NCI-H2171 treated with DMSO at 0.1 percent for 48 hours (cell line): Measurements from ENCODE around the gene PLEKHG5.
"Not testable (repeated sequence)": the region's sequence is repeated elsewhere in the genome, so short reads cannot be mapped to it uniquely, and the experiment has no call there.

Source experiments
- DNase-seq: peaks from one replicate; lab custom pipeline; 2025; lab: John Stamatoyannopoulos, UW

Gene PLEKHG5

GRCh38 chr1:6446665-6447015, 44.8 kb downstream of the PLEKHG5 start:
- no peak for DNase-seq

- DNase-seq, result not testable (repeated sequence)
Observed at GRCh38 chr1:6445929-6446328, 45.5 kb downstream of the PLEKHG5 start.

DNA sequence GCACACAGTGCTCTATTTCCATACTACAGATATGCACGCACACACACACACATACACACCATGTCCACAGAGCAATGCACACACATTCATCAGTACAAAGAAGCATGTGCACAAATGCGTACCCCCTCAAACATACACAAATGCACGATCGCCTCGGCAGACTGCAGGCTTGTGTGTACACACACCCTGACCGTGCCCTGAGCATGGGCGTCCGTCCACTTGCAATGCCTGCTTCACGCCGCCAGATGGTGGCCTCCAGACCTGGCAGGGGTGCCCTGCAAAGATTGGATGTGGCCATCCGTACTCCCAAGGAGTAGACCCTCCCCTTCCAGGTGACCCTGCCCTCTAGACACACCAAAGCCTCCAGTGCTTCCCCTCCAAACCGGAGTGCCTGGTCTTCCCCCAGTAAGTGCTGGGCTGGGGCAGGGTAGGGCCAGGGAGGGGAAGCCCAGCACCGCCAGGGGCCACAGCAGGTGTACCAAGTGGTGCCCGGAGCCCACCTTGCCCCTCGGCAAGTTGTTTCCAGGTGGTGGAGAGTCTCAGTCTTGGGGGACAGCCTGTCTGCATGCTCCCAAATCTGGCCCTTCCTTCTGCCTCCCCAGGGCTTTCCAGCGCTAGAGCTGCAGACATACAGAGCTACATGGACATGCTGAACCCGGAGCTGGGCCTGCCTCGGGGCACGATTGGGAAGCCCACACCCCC, 46.3 kb downstream of the PLEKHG5 start:
- no peak for DNase-seq

DNA sequence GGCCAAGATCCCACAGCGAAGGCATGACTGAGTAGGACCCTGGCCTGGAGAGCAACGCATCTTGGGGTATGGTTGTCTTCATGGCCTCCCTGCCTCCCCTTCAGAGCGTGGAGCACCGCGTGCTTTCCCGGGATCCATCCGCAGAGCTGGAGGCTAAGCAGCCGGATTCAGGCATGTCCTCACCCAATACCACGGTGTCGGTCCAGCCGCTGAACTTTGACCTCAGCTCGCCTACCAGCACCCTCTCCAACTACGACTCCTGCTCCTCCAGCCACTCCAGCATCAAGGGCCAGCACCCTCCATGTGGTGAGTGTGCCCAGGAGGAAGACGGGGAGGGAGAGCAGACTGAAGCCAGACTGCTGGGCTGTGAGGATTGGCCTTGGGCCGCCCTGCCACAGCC, 47.1 kb downstream of the PLEKHG5 start:
- no peak for DNase-seq

- peak; percentile 58 for DNase-seq
Observed at GRCh38 chr1:6443339-6444115, 47.9 kb downstream of the PLEKHG5 start.

GRCh38 chr1:6441586-6441985, 49.9 kb downstream of the PLEKHG5 start:
- no peak for DNase-seq

DNA sequence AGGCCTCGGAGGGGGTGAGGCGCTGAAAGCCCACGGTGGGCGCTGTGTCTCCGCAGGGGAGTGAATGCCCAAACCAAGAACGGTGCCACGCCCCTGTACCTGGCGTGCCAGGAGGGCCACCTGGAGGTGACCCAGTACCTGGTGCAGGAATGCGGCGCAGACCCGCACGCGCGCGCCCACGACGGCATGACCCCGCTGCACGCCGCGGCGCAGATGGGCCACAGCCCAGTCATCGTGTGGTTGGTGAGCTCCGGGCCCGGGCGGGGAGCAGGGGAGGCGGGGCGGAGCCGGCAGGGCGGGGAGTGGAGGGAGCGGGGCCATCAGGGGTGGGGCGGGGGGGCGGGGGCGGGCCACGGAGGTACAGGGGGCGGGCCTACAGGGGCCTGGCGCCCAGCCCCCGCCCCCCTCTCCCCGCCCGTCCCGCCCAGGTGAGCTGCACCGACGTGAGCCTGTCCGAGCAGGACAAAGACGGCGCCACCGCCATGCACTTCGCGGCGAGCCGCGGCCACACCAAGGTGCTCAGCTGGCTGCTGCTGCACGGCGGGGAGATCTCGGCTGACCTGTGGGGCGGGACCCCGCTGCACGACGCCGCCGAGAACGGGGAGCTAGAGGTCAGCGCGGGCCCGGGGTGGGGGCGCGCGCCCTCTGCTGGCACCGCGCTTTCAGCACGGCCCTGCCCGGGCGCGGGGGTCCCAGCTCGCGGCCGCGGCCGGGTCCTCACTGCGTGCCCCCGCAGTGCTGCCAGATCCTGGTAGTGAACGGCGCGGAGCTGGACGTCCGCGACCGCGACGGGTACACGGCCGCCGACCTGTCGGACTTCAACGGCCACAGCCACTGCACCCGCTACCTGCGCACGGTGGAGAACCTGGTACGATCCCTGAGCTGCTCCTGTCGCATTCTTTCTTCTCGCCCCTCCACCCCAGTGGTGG, 51.0 kb downstream of the PLEKHG5 start:
- peak; percentile 68 for DNase-seq

- DNase-seq, result peak; percentile 78
Observed at GRCh38 chr1:6438047-6438525, 53.4 kb downstream of the PLEKHG5 start.

DNA sequence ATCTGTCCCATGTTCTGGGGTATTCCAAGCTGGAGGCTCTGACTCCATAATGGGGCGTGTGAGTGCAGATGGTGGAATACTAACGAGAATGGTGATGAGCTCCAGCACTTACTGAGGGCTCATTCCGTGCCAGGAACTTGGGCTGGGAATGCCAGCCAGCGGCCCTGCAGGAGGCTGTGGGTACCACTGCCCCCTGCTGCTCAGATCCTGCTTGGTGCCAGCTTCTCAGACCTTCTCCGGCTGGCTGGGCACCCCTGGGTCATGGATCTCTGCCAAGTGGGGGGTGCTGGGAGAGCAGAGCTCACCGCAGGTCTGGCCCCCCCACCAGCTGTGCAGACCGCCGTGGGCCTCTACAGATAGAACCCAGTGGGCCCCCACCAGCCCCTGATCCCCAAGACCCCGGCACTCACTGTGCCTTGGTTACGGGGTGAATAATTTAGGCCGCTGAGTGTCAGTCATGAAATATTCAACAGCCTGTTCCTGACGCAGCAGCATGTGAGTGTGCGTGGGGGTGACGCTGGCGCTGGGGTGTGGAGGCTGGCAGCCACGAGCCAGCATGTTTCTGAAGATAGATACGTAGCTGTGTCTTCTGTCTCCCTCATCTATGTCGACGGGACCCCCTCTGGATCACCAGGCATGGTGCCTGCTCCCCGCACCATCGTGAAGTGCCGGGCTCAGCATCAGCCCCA, 54.3 kb downstream of the PLEKHG5 start:
- peak; percentile 37 for DNase-seq

GRCh38 chr1:6436277-6436676, 55.2 kb downstream of the PLEKHG5 start:
- DNase-seq, result not testable (repeated sequence)

- no peak for DNase-seq
Observed at GRCh38 chr1:6435547-6435946, 55.9 kb downstream of the PLEKHG5 start.

GRCh38 chr1:6435129-6435528, 56.3 kb downstream of the PLEKHG5 start:
- DNase-seq, result no peak

DNA sequence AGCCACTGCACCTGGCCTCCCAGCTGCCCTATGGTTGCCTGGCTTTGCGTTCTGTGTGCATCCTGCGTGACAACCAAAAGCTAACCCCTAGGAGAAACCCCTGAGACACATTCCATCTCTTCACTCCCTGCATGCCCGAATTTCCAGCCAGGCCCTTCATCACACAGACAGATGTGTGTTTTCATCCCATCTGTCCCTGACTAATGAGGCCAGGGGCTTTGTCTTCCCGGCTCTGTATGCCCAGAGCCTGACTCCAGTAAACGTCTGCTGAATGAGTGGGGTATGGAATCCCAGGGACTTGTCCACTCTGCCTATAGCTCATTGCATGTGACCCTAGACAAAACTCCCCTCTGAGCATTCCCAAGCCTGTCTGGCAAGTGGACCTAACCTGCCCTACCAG, 57.3 kb downstream of the PLEKHG5 start:
- peak; percentile 61 for DNase-seq

DNA sequence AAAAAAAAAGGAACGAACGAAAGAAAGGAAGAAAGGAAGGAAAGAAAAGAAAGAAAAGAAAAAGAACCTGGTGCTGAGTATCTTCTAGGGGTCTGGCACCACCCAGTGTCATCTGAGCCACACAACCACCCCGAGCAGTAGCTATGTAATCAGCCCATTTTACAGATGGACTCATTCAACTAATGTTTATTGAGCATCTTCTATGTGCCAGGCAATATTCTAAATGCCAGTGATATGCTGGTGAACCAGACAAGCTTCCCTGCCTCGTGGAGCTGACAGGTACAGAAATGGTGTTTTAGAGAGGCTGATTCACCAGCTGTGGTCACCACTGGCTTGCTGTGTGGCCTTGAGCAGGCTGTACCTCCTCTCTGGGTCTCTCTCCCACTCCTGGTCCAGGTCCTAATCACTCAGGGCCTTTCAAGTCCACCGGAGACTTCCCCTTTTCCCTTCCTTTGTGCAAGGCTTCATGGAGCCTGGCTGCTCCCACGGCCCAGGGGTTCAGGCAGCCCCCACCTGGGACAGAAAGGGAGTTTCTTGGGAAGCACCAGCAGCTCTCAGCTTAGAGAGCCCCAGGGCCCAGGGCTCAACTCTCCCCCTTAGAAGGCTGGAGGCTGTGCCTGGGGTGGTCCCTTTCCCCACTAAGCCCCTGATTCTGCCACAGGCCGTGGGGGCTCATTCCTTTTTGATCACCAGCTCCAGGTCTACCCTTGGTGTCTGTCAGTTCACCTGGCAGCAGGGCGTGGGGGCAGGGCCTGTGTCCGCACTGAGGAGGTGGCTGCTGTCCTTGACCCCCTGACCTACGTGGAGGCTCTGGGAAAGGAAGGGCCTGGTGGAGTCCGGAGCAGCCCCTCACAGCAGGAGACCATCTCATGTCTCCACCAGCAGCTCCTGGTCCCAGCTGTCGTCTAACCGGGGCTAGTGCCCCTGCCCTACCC, 59.6 kb downstream of the PLEKHG5 start:
- DNase-seq, result not testable (repeated sequence)

- DNase-seq, result not testable (repeated sequence)
Observed at GRCh38 chr1:6429660-6430411, 61.6 kb downstream of the PLEKHG5 start.

- not testable (repeated sequence) for DNase-seq
Observed at GRCh38 chr1:6428453-6428852, 63.0 kb downstream of the PLEKHG5 start.

- peak; percentile 13 for DNase-seq
Observed at GRCh38 chr1:6427441-6428390, 63.8 kb downstream of the PLEKHG5 start.

- no peak for DNase-seq
Observed at GRCh38 chr1:6426972-6427350, 64.5 kb downstream of the PLEKHG5 start.
